AG09309 (cell line): ENCODE data around the gene FAM174B.

ENCODE experiments used
- DNase-seq: peaks from one replicate; pipeline ENCODE4 v3.0.0-alpha.2; 2010; ENCODE audit warnings: low read depth
- H3K4me3 ChIP-seq: 2 replicates; pipeline ENCODE4 v1.5.1; 2011; ENCODE audit warnings: mild to moderate bottlenecking, low read depth, low read length, moderate library complexity; ENCODE audit not compliant: control insufficient read depth
- CTCF ChIP-seq: IDR thresholded peaks from 2 replicates; pipeline ENCODE4 v1.5.1; 2011; ENCODE audit warnings: mild to moderate bottlenecking, low read depth, low read length, inconsistent platforms; ENCODE audit not compliant: insufficient read depth, control insufficient read depth; ENCODE audit errors: missing control alignments

The FAM174B gene

GRCh38 chr15:92647467-92648163, 8.0 kb downstream of the FAM174B start:
- no peak for DNase-seq
- TF ChIP-seq CTCF = no peak
- H3K4me3 ChIP-seq = no peak overlapping the region

GRCh38 chr15:92646216-92646615, 9.4 kb downstream of the FAM174B start:
- DNase-seq = no peak
- H3K4me3 ChIP-seq = no peak overlapping the region
- no peak for TF ChIP-seq CTCF

- DNase-seq = no peak
- no peak overlapping the region for H3K4me3 ChIP-seq
- no peak for TF ChIP-seq CTCF
These were observed 9.8 kb downstream of the FAM174B start for GRCh38 chr15:92645731-92646130.

GRCh38 chr15:92645051-92645631, 10.4 kb downstream of the FAM174B start:
- no peak for TF ChIP-seq CTCF
- no peak for DNase-seq
- H3K4me3 ChIP-seq = no peak overlapping the region

GRCh38 chr15:92643849-92644815, 11.4 kb downstream of the FAM174B start:
- TF ChIP-seq CTCF = no peak
- H3K4me3 ChIP-seq = no peak overlapping the region
- no peak for DNase-seq

- no peak for DNase-seq
- H3K4me3 ChIP-seq = no peak overlapping the region
- no peak for TF ChIP-seq CTCF
These were observed 16.7 kb downstream of the FAM174B start for GRCh38 chr15:92638709-92639365.
